Measurements from ENCODE around the gene BDP1.
A peak's percentile ranks its signal among the peaks of the same experiment; 100 is the strongest.
"Not testable (repeated sequence)": the region's sequence is repeated elsewhere in the genome, so short reads cannot be mapped to it uniquely, and the experiment has no call there.

Gene BDP1

DNA sequence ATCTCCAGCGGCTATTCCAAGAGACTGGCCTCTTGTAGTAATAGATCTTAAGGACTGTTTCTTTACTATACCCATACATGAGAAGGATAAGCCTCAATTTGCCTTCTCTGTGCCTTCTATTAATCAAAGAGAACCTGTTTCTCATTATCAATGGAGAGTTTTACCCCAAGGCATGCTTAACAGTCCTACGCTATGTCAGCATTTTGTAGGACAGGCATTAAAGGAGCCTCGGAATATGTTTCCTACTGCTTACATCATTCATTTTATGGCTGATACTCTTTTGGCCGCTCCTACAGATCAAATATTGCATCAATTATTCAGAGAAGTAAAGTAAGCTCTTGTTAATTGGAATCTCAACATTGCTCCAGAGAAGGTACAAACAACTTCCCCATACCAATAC lies 120.1 kb downstream of the BDP1 start:
- not testable (repeated sequence) for DNase-seq

- DNase-seq = no peak
Measured at GRCh38 chr5:71576241-71576640, 120.8 kb downstream of the BDP1 start.

DNA sequence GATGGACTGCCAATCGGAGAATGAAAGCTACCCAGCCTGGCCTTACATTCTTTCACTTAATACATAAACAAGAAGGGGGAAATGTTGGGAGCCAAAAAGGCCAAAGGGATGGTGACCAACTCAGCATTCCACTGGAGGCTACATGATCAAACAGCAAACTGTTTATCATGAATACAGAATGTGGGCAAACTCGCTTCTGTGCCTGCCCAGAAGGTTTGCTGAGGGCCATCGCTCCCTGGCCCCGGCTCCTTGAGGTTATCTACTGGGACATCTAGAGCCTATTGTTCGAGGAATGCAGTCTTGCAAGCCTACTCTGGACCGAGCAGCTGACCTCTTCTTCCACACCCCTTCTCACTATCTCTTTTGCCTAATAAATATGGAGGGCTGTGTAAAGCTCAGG lies 122.4 kb downstream of the BDP1 start:
- DNase-seq = not testable (repeated sequence)

GRCh38 chr5:71582945-71583584 lies 127.6 kb downstream of the BDP1 start:
- DNase-seq = no peak

GRCh38 chr5:71586052-71586940 lies 130.8 kb downstream of the BDP1 start:
- DNase-seq = peak; percentile 6

GRCh38 chr5:71586941-71587765 lies 131.7 kb downstream of the BDP1 start, which contains the start of gene MCCC2:
Gene MCCC2 (plus strand): TSS chr5:71587340. CDS start chr5:71587426, 86 bp downstream.
- peak; percentile 96 for DNase-seq

DNA sequence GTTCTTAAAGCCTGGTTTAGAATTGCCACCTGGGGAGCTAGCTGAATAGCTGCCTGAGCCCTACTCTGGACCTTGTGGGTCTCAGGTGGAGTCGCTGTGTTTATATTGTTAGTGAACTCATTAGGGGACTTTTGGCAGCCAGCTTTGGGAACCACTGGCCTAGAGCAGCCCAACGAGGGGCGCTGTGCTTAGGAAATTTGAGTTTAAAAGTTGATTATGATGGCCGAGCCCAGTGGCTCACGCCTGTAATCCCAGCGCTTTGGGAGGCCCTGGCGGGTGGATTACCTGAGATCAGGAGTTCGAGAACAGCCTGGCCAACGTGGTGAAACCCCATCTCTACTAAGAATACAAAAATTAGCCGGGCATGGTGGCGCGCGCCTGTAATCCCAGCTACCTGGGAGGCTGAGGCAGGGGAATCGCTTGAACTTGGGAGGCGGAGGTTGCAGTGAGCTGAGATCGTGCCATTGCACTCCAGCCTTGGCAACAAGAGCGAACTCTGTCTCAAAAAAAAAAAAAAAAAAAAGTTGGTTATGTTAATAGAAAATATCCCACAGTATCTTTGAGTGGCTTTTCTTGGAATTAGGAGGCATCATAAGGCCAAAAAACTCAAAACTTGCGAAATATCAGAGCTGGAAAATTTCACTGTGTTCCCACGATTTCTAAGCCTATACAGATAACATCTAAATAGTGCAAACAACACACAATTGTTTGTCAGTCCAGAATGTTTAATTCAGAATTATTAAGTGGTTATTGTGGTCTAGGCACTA lies 132.5 kb downstream of the BDP1 start:
- DNase-seq = no peak

GRCh38 chr5:71588533-71588885 lies 133.1 kb downstream of the BDP1 start:
- DNase-seq = no peak

DNA sequence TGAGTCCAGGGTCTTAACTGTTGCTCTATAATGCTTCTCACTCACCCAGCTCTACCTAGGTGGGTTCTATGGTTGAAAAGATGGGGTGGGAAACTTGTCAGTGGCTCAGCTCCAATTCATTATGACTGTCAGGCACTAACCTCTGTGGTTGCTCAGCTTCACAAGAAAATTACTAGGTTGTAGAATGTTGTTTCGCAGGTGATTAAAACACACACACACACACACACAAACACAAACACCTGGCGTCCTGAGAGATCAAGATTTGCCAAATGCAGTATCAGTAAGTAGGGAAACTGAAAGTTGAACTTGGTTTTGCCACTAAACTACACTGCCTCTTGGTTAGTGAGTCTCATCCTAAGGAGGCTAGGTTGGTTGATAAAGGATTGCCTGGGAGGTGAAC lies 134.5 kb downstream of the BDP1 start:
- DNase-seq = peak; percentile 13

DNA sequence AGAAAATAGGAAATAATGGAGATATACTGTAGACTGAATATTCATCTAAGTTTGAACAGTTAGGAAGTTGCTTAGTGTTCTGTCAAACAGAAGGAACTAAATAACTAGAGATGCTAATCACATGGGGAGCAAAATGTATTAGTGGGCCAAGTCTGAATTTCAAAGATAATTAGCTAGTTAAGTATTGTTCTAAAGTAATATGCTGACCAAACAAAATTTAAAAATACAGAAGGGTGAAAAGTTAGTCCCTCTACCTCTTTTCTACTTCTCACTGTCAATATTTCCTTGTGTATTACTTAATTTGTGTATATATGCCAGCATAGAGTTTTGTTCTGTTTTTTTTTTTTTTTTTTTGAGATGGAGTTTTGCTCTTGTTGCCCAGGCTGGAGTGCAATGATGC lies 135.6 kb downstream of the BDP1 start:
- DNase-seq = no peak

DNA sequence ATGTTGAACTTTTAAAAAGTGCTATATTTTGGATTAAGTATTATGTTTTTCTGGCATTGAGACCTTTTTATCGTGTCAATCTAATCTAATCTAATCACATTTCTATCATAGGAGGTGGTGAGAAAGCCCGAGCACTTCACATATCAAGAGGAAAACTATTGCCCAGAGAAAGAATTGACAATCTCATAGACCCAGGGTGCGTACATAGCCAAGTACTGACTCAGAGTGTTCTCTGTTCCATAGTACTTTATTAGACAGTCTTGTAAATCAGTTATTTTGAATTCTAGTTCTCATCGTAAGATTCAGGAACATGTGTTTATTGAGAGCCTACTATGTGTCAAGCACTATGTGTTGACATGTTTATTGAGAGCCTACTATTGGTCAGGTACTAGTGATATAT lies 140.7 kb downstream of the BDP1 start:
- no peak for DNase-seq

DNA sequence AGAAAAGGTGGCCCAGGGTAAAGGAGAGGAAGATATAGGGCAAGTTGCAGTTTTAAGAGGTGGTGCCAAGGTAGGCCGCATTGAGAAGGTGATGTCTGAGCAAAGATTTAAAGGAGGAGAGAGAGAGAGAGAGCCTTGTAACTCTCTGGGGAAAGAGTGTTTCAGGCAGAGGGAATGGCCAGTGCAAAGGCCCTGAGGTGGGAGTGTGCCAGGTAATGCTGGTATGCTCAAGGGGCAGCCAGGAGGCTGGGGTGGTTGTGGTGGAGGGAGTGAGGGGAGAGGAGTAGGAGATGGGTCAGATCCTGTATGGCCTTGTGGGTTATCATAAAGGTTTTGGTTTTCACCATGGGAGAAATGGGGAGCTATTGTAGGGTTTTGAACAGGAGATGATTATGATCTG lies 141.6 kb downstream of the BDP1 start:
- no peak for DNase-seq

GRCh38 chr5:71600783-71601182 lies 145.3 kb downstream of the BDP1 start:
- no peak for DNase-seq

DNA sequence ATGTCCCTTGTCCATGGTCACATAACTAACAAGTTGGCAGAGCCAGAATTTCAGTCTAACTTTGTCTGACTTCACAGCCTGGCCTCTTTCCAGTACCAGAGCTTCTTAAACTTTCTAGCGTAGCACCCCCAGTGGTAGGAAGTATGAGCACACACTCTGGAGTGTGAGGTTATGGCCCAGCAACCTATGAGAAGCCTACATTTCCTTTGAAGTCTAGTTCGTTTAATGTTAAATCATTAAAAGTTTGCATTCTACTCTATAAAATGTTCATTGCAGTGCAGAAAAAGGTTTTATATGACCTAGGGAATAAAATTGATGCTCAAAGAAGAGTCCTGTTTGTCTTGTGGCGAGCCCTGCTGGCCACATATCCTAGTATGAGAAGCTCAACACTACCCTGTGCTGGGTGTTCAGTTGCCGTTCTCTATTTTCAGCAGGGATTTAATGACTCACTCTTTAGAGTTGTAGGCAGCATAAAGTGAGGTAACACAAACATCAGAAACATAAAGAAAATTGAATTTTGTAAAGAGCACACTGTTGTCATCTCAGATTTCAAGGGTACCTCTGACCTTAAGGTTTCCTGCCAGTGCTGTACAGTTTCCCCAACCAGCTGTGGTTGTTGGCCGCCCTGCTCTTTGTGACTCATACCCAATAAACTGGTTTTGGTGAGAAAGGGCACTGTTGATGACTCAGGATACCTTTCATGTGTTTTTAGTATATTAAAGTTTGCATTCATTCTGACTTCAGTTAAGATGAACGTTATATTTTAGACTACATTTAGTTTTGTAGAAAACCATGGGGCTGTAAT lies 146.0 kb downstream of the BDP1 start:
- DNase-seq = peak; percentile 95

DNA sequence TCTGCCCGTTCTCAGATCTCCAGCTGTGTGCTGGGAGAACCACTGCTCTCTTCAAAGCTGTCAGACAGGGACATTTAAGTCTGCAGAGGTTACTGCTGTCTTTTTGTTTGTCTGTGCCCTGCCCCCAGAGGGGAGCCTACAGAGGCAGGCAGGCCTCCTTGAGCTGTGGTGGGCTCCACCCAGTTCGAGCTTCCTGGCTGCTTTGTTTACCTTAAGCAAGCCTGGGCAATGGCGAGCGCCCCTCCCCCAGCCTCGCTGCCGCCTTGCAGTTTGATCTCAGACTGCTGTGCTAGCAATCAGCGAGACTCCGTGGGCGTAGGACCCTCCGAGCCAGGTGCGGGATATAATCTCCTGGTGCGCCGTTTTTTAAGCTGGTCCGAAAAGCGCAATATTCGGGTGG lies 154.5 kb downstream of the BDP1 start:
- DNase-seq = peak; percentile 17

DNA sequence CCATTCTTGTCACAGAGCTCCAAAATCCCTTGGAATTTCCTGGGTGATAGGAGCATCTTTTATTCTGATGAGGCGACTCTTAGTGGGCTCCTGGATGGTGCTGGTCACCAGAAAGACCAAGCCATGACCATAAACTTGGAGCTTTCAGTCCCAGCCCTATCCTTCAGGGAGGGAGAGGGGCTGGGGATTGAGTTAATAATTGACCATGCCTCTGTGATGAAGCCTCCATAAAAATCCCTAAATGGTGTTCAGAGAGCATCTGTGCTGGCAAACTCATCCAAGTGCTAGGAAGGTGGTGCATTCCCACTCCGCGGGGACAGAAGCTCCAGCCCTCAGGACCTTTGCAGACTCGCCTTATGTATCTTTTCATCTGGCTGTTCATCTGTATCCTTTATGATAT lies 160.4 kb downstream of the BDP1 start:
- DNase-seq = no peak

All from CD4-positive, alpha-beta T cell treated with Interleukin-4 for 4 hours (primary cell).